Measurements from ENCODE around the gene GABRA5. TPM values are rescaled to one million over a fixed set of nuclear protein-coding genes. Genes with fewer than 3 reads are reported as not detected.

The GABRA5 gene
- total and polyA plus RNA-seq, 2 of the 4 experiments (the other 2 are of a cell fraction) = 4.0 to 7.3 TPM

DNA sequence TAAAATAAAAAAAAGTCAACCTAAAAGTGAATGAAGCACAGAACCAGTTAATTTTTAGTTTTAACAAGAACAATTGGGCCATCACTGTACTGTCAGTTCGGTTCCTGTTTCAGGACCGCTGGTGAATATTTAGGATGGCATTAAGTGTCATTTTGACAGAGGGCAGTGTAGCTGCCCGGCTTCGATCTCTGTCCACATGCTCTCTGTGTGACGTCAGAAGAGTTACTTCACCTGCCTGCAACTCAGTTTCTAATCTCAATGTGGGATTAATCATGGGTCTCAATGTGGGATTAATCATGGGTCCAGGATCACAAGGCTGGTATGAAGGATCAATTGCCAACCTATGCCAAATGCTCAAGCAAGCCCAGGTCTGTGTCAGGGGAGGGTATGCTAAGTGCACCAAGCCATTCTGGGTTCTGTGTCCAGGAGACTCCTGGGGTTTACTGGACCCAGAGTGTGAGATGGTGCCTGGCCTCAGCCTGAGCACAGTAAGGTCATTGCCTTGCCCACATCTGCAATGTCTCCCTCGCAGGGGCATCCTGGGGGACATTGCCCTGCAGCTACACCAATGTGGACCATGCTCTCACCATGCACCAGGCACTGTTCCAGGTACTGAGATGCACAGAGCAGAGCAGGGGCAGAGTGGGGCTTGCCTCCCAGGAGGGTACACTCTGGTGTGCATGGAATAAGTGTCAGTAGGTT lies 8.1 kb downstream of the GABRA5 start:
- dilution Hi-C loops (cut with HindIII; ENCODE audit: low sequenced_read_pairs, unreplicated experiment) (no loop called here), in situ Hi-C loops (cut with MboI; ENCODE audit: low sequenced_read_pairs) (loop anchor here (25.0 kb wide), 1 partner anchor 1237 kb away; no protein-coding TSS in a partner anchor)

More for the DNA sequence above, 8.1 kb downstream of the GABRA5 start:
- H2BK120ac ChIP-seq (ENCODE audit: low read depth, low read length) = no peak overlapping the region
- no CpG with 5 or more reads among the region's 6 CpGs for WGBS, 2 experiments (ENCODE audit: extremely low coverage in 2 of 2, insufficient read length in 1 of 2)
- no peak for ATAC-seq (ENCODE audit: low read depth)
- no peaks in the 10 kb centered on the region for H3K36me3 ChIP-seq (ENCODE audit: control insufficient read depth, insufficient read depth, low read length)
- H2AK5ac ChIP-seq (ENCODE audit: low read depth, low read length) = no peak overlapping the region
- TF ChIP-seq MAZ (IDR thresholded peaks at IDR 0.05; ENCODE audit: borderline replicate concordance, low read depth, low read length) (no peak), USF2 (IDR thresholded peaks at IDR 0.05; ENCODE audit: low read depth, low read length) (no peak), SMC3 (IDR thresholded peaks at IDR 0.05; ENCODE audit: low read depth, low read length) (no peak)
- no peak overlapping the region for H4K8ac ChIP-seq (ENCODE audit: low read depth in 2 of 2, low read length in 2 of 2)
- no TSS peak for BruUV-seq (replicated peaks)
- H2BK20ac ChIP-seq (ENCODE audit: low read depth, low read length) = no peak overlapping the region
- no peak overlapping the region for H3K23ac ChIP-seq (ENCODE audit: low read depth, low read length)
- H3K79me1 ChIP-seq (ENCODE audit: low read depth in 1 of 2, low read length in 2 of 2) = no peaks in the 10 kb centered on the region
- POLR2A ChIA-PET (ENCODE audit: unreplicated experiment) = no interaction called here
- no peak overlapping the region for H2BK15ac ChIP-seq (ENCODE audit: low read depth, low read length)
- H4K20me1 ChIP-seq (ENCODE audit: insufficient read depth, low read length) = no peaks in the 10 kb centered on the region
- H3K27ac ChIP-seq (ENCODE audit: insufficient read depth, low read length) = no peak overlapping the region
- no peak overlapping the region for H3K4me2 ChIP-seq (ENCODE audit: low read depth, low read length)
- H2BK5ac ChIP-seq (ENCODE audit: low read depth, low read length, poor library complexity, severe bottlenecking) = no peak overlapping the region
- CTCF ChIA-PET = no interaction called here
- no peak overlapping the region for H4K91ac ChIP-seq (ENCODE audit: insufficient read depth, low read depth, low read length)
- no peak overlapping the region for H3K4ac ChIP-seq (ENCODE audit: low read depth, low read length)
- H2AFZ ChIP-seq (replicated peaks; ENCODE audit: low read length, poor library complexity) = no peak overlapping the region
- H3K27me3 ChIP-seq (ENCODE audit: control insufficient read depth, insufficient read depth, low read length) = no peaks in the 10 kb centered on the region; the same call in 1 of the 2 replicates
- H2AK9ac ChIP-seq (replicated peaks; ENCODE audit: low read depth, low read length, poor library complexity) = no peak overlapping the region
- no peak overlapping the region for H3K4me3 ChIP-seq (ENCODE audit: insufficient read depth, low read depth, low read length)
- no peak for DNase-seq
- H3K9me3 ChIP-seq (ENCODE audit: control insufficient read depth, insufficient read depth, low read length) = no peaks in the 10 kb centered on the region
- H3K18ac ChIP-seq (ENCODE audit: low read depth, low read length) = no peak overlapping the region
- H3K4me1 ChIP-seq (ENCODE audit: control insufficient read depth, insufficient read depth, low read length) = no peaks in the 10 kb centered on the region
- H4K5ac ChIP-seq (ENCODE audit: low read depth, low read length) = no peak overlapping the region
- intact Hi-C loops (cut with micrococcal nuclease) = no loop called here
- H3K9ac ChIP-seq (ENCODE audit: low read depth, low read length) = no peak overlapping the region
- H3K56ac ChIP-seq (ENCODE audit: extremely low read depth, insufficient read depth, low read length) = no peak overlapping the region
- H3K14ac ChIP-seq (replicated peaks; ENCODE audit: low read depth, low read length) = no peak overlapping the region
- no peaks in the 10 kb centered on the region for H3K9me1 ChIP-seq (ENCODE audit: insufficient read depth, low read length)

Data from IMR-90 (cell line).